SH-SY5Y (cell line): ENCODE results near the gene AFF1.

Experiments
- GATA2 ChIP-seq: IDR thresholded peaks from 2 replicates; pipeline ENCODE4 v1.6.1; 2011; ENCODE audit warnings: mild to moderate bottlenecking, low read depth, low read length
- GATA3 ChIP-seq: IDR thresholded peaks from 2 replicates; pipeline ENCODE4 v1.6.1; 2011; ENCODE audit warnings: low read depth, mild to moderate bottlenecking, low read length, moderate library complexity

DNA sequence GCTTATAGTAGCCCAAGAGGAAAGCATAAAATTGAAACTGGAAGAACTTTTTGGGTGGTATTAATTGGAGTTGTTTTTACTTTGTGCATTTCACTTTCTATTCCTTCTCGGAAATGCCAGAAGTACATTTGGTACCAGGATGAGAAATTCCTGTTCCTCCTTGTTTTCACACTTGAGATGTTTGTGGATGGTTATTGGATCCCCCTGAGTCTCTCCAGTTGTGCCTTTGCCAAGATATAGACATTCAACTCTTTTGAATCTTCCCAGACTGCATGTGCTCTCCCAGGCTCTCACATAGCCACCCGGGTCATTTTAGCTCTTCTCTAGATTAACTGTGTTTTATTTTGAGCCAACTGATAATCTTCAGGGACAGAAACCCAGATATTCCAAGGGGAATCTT lies 120.5 kb downstream of the AFF1 start:
- no peak for TF ChIP-seq GATA2
- TF ChIP-seq GATA3 = no peak
